Measurements from ENCODE around the gene GZMB. TPM values are rescaled to one million over a fixed set of nuclear protein-coding genes. Genes with fewer than 3 reads are reported as not detected.

Gene GZMB
- total and polyA plus RNA-seq, 2 of the 13 experiments (the other 11 are each of a cell fraction or from before 2014, with no cell fraction given): 0.12 TPM; not detected in 1

DNA sequence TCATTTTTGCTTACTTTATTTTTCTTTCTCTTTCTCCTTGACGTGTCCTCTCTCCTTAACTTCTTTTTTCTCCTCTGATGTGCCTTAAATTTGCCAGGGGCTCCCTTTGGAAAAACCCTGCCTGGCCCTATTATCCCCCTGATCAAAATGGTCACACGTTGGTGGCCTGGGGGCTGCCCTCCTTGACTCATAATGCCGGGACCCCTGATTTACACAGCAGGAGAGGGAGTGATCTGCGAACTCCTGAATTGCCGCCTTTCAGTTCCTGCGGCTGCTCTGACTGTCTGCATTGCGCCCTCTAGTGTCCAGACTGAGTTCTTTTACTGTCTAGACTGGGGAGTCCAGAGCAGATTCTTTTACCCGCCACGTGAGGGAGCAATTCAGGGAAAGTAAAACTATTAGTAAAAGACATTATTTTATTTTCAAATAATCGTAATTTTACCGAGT is 44.8 kb upstream of the GZMB start (continued):
- TF ChIP-seq AGO1 (IDR thresholded peaks at IDR 0.05; ENCODE audit: low read depth, low read length, poor library complexity, severe bottlenecking) (no peak), ATAD3A (CRISPR knock-in tag; IDR thresholded peaks at IDR 0.05) (no peak), CENPX (CRISPR knock-in tag; IDR thresholded peaks at IDR 0.05) (no peak), ZIK1 (CRISPR knock-in tag; IDR thresholded peaks at IDR 0.05; ENCODE audit: borderline replicate concordance, low read depth) (no peak), REPIN1 (CRISPR knock-in tag; IDR thresholded peaks at IDR 0.05; ENCODE audit: borderline replicate concordance, low read depth) (peak; percentile 71; the same call in 1 of the 2 replicates), RARA (CRISPR knock-in tag; IDR thresholded peaks at IDR 0.05) (0 out of 2 replicates have a peak, but pooled peaks have one; percentile 27), ZNF136 (CRISPR knock-in tag; IDR thresholded peaks at IDR 0.05; ENCODE audit: low read depth) (no peak), ZNF850 (CRISPR knock-in tag; conservative IDR thresholded peaks at IDR 0.05) (no peak), TSC22D2 (CRISPR knock-in tag; IDR thresholded peaks at IDR 0.05; ENCODE audit: borderline replicate concordance) (peak; percentile 92; the same call in 1 of the 2 replicates), KDM1A (CRISPR knock-in tag; IDR thresholded peaks at IDR 0.05) (no peak), ZNF781 (CRISPR knock-in tag; IDR thresholded peaks at IDR 0.05; ENCODE audit: borderline replicate concordance, not compliant biosample characterization) (peak; percentile 55), PPARG (CRISPR knock-in tag; conservative IDR thresholded peaks at IDR 0.05) (0 out of 2 replicates have a peak, but pooled peaks have one; percentile 22), PAWR (CRISPR knock-in tag; IDR thresholded peaks at IDR 0.05; ENCODE audit: borderline replicate concordance) (no peak), NFIC (IDR thresholded peaks at IDR 0.05; ENCODE audit: low read length) (no peak), ZNF337 (CRISPR knock-in tag; IDR thresholded peaks at IDR 0.05; ENCODE audit: borderline replicate concordance, low read depth) (no peak), SPEN (CRISPR knock-in tag; IDR thresholded peaks at IDR 0.05; ENCODE audit: low read depth) (peak; percentile 74), IKZF1 (IDR thresholded peaks at IDR 0.05) (no peak)
- TF ChIP-seq, protein P1, sequence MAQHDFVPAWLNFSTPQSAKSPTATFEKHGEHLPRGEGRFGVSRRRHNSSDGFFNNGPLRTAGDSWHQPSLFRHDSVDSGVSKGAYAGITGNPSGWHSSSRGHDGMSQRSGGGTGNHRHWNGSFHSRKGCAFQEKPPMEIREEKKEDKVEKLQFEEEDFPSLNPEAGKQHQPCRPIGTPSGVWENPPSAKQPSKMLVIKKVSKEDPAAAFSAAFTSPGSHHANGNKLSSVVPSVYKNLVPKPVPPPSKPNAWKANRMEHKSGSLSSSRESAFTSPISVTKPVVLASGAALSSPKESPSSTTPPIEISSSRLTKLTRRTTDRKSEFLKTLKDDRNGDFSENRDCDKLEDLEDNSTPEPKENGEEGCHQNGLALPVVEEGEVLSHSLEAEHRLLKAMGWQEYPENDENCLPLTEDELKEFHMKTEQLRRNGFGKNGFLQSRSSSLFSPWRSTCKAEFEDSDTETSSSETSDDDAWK (CRISPR knock-in tag; IDR thresholded peaks at IDR 0.05): no peak
- TF ChIP-seq, protein P2, sequence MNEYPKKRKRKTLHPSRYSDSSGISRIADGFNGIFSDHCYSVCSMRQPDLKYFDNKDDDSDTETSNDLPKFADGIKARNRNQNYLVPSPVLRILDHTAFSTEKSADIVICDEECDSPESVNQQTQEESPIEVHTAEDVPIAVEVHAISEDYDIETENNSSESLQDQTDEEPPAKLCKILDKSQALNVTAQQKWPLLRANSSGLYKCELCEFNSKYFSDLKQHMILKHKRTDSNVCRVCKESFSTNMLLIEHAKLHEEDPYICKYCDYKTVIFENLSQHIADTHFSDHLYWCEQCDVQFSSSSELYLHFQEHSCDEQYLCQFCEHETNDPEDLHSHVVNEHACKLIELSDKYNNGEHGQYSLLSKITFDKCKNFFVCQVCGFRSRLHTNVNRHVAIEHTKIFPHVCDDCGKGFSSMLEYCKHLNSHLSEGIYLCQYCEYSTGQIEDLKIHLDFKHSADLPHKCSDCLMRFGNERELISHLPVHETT (CRISPR knock-in tag; conservative IDR thresholded peaks at IDR 0.05): 0 out of 2 replicates have a peak, but pooled peaks have one; percentile 32
- TF ChIP-seq, protein P3, sequence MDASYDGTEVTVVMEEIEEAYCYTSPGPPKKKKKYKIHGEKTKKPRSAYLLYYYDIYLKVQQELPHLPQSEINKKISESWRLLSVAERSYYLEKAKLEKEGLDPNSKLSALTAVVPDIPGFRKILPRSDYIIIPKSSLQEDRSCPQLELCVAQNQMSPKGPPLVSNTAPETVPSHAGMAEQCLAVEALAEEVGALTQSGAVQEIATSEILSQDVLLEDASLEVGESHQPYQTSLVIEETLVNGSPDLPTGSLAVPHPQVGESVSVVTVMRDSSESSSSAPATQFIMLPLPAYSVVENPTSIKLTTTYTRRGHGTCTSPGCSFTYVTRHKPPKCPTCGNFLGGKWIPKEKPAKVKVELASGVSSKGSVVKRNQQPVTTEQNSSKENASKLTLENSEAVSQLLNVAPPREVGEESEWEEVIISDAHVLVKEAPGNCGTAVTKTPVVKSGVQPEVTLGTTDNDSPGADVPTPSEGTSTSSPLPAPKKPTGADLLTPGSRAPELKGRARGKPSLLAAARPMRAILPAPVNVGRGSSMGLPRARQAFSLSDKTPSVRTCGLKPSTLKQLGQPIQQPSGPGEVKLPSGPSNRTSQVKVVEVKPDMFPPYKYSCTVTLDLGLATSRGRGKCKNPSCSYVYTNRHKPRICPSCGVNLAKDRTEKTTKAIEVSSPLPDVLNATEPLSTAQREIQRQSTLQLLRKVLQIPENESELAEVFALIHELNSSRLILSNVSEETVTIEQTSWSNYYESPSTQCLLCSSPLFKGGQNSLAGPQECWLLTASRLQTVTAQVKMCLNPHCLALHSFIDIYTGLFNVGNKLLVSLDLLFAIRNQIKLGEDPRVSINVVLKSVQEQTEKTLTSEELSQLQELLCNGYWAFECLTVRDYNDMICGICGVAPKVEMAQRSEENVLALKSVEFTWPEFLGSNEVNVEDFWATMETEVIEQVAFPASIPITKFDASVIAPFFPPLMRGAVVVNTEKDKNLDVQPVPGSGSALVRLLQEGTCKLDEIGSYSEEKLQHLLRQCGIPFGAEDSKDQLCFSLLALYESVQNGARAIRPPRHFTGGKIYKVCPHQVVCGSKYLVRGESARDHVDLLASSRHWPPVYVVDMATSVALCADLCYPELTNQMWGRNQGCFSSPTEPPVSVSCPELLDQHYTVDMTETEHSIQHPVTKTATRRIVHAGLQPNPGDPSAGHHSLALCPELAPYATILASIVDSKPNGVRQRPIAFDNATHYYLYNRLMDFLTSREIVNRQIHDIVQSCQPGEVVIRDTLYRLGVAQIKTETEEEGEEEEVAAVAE (CRISPR knock-in tag; IDR thresholded peaks at IDR 0.05; ENCODE audit: borderline replicate concordance): peak; percentile 73; the same call in 1 of the 2 replicates
- TF ChIP-seq, protein P4, sequence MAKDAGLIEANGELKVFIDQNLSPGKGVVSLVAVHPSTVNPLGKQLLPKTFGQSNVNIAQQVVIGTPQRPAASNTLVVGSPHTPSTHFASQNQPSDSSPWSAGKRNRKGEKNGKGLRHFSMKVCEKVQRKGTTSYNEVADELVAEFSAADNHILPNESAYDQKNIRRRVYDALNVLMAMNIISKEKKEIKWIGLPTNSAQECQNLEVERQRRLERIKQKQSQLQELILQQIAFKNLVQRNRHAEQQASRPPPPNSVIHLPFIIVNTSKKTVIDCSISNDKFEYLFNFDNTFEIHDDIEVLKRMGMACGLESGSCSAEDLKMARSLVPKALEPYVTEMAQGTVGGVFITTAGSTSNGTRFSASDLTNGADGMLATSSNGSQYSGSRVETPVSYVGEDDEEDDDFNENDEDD (CRISPR knock-in tag; IDR thresholded peaks at IDR 0.05; ENCODE audit: borderline replicate concordance): peak; percentile 91
